B cell (primary cell): Measurements from ENCODE around the gene RAC2.

Source experiments
- EZH2 ChIP-seq: IDR thresholded peaks from 2 replicates; pipeline ENCODE4 v1.6.1; 2012; ENCODE audit warnings: borderline replicate concordance, low read depth, mild to moderate bottlenecking, moderate library complexity, low read length; ENCODE audit not compliant: insufficient read depth, poor library complexity, severe bottlenecking
- TF ChIP-seq, protein P1 (sequence below): fragments of 200-600 bp; IDR thresholded peaks from one replicate; pipeline ENCODE4 v1.8.0; 2022; ENCODE audit warnings: antibody characterized with exemption, mild to moderate bottlenecking

DNA sequence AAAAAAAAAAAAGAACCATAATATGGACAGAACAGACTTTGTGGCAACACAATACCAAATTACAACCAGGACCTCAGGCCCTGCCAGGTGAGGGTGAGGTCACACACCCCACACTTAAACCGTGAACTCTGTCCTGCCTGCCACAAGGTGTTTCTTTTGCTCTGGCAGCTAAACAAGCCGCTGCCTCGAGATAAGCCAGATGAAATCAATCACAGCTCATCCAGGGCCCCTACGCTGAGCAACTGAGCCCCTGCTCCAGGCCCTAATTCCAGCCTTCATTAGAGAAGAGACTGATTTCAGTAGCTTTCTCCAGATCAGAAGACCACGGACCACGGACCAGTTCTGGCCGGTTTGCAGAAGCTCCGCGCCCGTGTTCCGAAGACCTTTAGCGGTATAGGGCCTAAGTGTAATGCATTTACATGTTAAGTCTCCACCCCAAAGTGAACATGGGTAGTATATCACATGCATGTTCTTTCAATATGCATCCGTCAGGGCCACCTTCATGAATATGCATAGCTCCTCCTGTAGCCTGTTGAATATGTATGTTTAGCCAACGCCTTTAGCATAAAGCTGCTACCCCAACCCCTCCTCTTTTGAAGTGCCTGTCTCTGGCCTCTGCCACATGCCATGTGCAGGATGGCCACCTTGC lies 14.8 kb upstream of the RAC2 start:
- TF ChIP-seq, protein P1, sequence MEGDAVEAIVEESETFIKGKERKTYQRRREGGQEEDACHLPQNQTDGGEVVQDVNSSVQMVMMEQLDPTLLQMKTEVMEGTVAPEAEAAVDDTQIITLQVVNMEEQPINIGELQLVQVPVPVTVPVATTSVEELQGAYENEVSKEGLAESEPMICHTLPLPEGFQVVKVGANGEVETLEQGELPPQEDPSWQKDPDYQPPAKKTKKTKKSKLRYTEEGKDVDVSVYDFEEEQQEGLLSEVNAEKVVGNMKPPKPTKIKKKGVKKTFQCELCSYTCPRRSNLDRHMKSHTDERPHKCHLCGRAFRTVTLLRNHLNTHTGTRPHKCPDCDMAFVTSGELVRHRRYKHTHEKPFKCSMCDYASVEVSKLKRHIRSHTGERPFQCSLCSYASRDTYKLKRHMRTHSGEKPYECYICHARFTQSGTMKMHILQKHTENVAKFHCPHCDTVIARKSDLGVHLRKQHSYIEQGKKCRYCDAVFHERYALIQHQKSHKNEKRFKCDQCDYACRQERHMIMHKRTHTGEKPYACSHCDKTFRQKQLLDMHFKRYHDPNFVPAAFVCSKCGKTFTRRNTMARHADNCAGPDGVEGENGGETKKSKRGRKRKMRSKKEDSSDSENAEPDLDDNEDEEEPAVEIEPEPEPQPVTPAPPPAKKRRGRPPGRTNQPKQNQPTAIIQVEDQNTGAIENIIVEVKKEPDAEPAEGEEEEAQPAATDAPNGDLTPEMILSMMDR, result no peak
- no peak for TF ChIP-seq EZH2
